Erythroblast (primary cell): Measurements from ENCODE around the gene HNMT.

Experiments used
- GATA1 ChIP-seq: IDR thresholded peaks from 2 replicates; pipeline ENCODE4 v1.6.1; 2011; ENCODE audit warnings: low read depth, mild to moderate bottlenecking, control low read depth, low read length, moderate library complexity
- POLR2A ChIP-seq: IDR thresholded peaks from 2 replicates; pipeline ENCODE4 v1.6.1; 2011; ENCODE audit warnings: mild to moderate bottlenecking, low read length

DNA sequence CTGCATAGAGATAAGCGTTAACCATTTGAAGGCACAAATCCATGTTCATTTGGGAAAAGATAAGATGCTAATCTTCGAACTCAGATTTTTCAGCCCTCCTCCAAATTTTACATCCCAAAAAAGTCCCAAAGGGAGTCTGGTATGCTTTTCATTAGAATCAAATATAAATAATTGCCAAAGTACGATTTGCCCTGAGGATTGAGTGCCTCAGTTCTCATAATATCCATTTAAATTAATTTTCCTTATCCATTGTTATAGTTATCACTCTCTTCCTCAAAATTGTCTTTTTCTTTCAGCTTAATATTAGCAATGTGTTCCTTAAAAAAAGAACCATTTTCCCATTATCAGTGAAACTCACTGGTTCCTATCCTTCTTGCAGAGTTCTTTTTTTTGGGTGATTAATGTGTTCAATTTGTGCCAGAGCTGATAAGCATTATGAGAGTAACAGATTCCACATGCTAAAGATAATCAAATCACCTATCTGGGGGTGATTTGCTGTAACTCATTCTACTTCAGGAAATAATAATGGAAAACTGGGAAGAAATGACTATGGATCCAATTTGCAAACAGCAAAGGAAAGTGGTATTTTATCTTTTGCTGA, 686 bp downstream of the HNMT start:
- TF ChIP-seq POLR2A (no peak), GATA1 (no peak)
